ENCODE results near the gene GRK1.

The GRK1 gene

DNA sequence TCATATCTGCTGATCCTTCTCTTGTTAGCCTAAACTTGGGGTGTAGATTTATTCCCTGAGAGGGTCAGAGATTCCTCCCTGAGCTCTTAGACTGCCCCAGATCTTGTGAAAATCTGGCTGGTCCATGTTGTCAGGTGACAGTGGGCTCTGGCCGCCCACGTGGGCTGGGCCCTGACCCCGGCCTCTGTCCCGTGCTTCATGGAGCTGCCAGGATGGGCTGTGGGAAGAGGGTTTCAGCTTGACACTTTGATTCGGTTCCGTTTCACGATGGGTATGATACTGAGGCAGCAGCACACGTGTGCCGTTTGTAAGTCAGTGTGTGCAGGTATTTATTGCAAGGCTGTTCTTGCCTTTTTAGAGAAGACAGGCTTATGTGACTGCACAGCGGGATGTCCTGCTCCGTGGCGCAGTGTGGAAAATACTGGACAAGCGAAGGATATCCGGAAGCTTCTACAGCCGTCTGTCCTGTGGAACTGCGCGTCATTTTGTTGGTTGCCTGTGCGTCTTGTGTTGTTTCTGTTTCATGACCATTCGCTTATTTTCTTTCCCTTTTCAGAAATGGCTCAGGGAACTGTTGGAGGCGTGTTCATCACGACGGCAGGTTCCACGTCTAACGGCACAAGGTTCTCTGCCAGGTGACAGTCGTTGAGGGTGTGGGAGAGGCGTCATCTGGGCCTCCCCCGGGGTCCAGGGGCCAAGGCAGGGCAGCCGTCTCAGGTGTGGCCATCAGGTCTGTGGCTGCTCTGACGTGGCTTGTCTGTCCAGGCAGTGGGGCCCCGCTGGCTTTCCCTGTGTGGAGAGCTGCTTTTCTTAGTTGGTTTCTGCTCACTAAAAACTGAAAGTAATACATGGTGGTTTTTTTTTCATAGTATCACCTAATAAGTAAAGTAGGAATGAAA lies 29.5 kb upstream of the GRK1 start:
- Histone ChIP-seq H3K4me2 (no peak overlapping the region), H3K9ac (no peak overlapping the region), H3K4me3 (no peak overlapping the region), H4K20me1 (peaks cover 0 to 61% (median 37%) of the 10 kb centered on the region in 11 experiments; a peak in 16 of 22 replicates), H3K36me3 (peaks cover 95 to 99% (median 98%) of the 10 kb centered on the region in 11 experiments), H3K4me1 (peaks cover 0 to 12% (median 7%) of the 10 kb centered on the region in 10 experiments; a peak in 16 of 20 replicates), H3K27me3 (no peaks in the 10 kb centered on the region), H3K9me3 (replicated peaks in 1 of 11) (peaks cover 0 to 17% (median 8%) of the 10 kb centered on the region in 11 experiments; a peak in 13 of 22 replicates), H3K27ac (no peak overlapping the region)
- no peak for TF ChIP-seq Cebpa-rat (IDR thresholded peaks at IDR 0.05)

GRCh38 chr13:113638173-113638746 lies 28.8 kb upstream of the GRK1 start:
- peaks cover 90 to 96% (median 93%) of the 10 kb centered on the region in 11 experiments for H3K36me3 ChIP-seq
- TF ChIP-seq Cebpa-rat (IDR thresholded peaks at IDR 0.05), result no peak

DNA sequence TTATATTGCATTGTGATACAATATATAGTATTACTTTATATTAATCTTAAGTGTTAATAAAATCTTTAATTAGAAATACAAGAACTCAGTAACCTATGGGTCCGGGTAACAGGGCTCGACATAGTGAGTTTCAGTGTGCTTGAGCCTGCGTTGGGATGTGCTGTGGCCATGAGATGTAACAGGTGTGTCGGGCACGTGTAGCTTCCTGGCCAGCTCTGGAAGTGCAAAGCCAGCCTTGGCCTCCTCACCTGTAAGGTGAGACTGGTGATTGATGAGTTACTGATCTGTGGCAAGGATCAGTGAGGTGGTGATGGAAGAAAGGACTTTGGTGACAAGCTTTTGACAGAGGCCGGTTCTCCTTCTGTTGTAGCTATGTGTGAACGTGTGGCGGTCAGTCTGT lies 28.2 kb upstream of the GRK1 start:
- Histone ChIP-seq H3K9me3 (replicated peaks in 1 of 11) (peaks cover 0 to 17% (median 10%) of the 10 kb centered on the region in 11 experiments; a peak in 13 of 22 replicates), H3K27me3 (no peaks in the 10 kb centered on the region), H3K4me2 (no peak overlapping the region), H3K4me1 (peaks cover 0 to 25% (median 20%) of the 10 kb centered on the region in 10 experiments; a peak in 17 of 20 replicates), H3K36me3 (peaks cover 84 to 91% (median 88%) of the 10 kb centered on the region in 11 experiments), H3K4me3 (no peak overlapping the region), H4K20me1 (peaks cover 0 to 49% (median 26%) of the 10 kb centered on the region in 11 experiments; a peak in 14 of 22 replicates), H3K27ac (no peak overlapping the region), H3K9ac (no peak overlapping the region)
- no peak for TF ChIP-seq Cebpa-rat (IDR thresholded peaks at IDR 0.05)

More at GRCh38 chr13:113638173-113638746, 28.8 kb upstream of the GRK1 start:
- Histone ChIP-seq H3K27me3 (no peaks in the 10 kb centered on the region), H3K9ac (no peak overlapping the region), H3K4me2 (no peak overlapping the region), H3K4me3 (no peak overlapping the region), H3K27ac (no peak overlapping the region), H4K20me1 (peaks cover 0 to 53% (median 31%) of the 10 kb centered on the region in 11 experiments; a peak in 14 of 22 replicates), H3K9me3 (replicated peaks in 1 of 11) (peaks cover 0 to 17% (median 10%) of the 10 kb centered on the region in 11 experiments; a peak in 13 of 22 replicates), H3K4me1 (peaks cover 0 to 19% (median 15%) of the 10 kb centered on the region in 10 experiments; a peak in 16 of 20 replicates)

DNA sequence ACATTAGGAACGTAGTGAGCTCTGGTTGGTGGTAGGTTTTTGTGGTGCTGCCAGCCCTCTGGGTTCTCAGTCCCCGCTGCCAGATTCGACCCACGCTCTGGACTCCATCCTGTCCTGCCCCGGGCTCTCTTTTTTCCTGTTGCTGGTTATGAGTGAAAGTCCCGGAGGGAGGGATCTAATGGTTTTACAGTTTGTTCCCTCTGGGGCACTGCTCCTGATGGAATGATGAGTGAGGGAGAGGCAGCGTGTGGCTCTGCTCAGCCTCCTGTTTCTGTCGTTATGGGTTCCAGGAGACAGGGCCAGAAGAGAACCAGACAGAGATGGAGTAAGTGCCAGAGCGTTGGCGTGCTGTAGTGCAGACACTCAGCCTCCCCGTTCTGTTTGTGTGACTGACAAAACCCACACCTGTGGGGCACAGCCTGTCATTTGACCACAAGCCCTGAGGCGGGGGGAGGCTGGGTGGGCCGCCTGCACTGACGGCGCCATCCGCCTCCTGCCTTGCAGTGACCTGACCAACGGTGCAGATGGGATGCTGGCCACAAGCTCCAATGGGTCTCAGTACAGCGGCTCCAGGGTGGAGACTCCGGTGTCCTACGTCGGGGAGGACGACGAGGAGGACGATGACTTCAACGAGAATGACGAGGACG lies 27.3 kb upstream of the GRK1 start:
- no peak for TF ChIP-seq Cebpa-rat (IDR thresholded peaks at IDR 0.05)
- H4K20me1 ChIP-seq, result peaks cover 0 to 40% (median 24%) of the 10 kb centered on the region in 11 experiments; a peak in 12 of 22 replicates
- H3K36me3 ChIP-seq, result peaks cover 75 to 84% (median 79%) of the 10 kb centered on the region in 11 experiments
- H3K4me2 ChIP-seq, result no peak overlapping the region
- H3K9ac ChIP-seq, result no peak overlapping the region
- H3K4me3 ChIP-seq, result no peak overlapping the region
- H3K9me3 ChIP-seq (replicated peaks in 1 of 11), result peaks cover 0 to 17% (median 10%) of the 10 kb centered on the region in 11 experiments; a peak in 13 of 22 replicates
- H3K27me3 ChIP-seq, result no peaks in the 10 kb centered on the region
- no peak overlapping the region for H3K27ac ChIP-seq
- H3K4me1 ChIP-seq, result peaks cover 0 to 33% (median 28%) of the 10 kb centered on the region in 10 experiments; a peak in 17 of 20 replicates

GRCh38 chr13:113641426-113641825 lies 25.6 kb upstream of the GRK1 start:
- Histone ChIP-seq H3K4me2 (peak overlapping the region in 1 of 11 experiments; percentile 71; a peak in 2 of 22 replicates), H3K27ac (no peak overlapping the region), H4K20me1 (peaks cover 0 to 23% (median 10%) of the 10 kb centered on the region in 11 experiments; a peak in 10 of 22 replicates), H3K9me3 (replicated peaks in 1 of 11) (peaks cover 0 to 17% (median 10%) of the 10 kb centered on the region in 11 experiments; a peak in 13 of 22 replicates), H3K4me3 (no peak overlapping the region), H3K4me1 (peaks cover 1 to 50% (median 45%) of the 10 kb centered on the region in 10 experiments; a peak in 17 of 20 replicates), H3K36me3 (peaks cover 58 to 73% (median 62%) of the 10 kb centered on the region in 11 experiments), H3K9ac (no peak overlapping the region), H3K27me3 (no peaks in the 10 kb centered on the region)
- TF ChIP-seq Cebpa-rat (IDR thresholded peaks at IDR 0.05), result no peak

DNA sequence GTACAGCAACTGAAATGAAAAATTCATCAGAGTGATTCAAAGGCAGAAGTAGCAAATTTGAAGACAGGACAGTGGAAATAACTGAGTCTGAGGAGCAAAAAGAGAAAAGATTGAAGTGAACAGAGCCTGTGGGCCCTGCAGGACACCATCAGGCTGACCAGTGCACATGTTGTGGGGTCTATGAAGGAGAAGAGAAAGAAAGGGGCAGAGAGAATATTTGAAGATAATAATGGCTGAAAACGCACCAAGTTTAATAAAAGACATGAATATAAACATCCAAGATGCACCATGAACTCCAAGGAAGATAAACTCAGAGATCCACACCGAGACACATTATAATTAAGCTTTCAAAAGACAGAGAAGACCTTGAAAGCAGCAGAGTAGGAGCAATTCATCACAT lies 24.5 kb upstream of the GRK1 start:
- Histone ChIP-seq H3K9me3 (replicated peaks in 1 of 11) (peaks cover 0 to 17% (median 10%) of the 10 kb centered on the region in 11 experiments; a peak in 13 of 22 replicates), H3K27ac (peak overlapping the region in 6 of 11 experiments; percentile 7 to 67 (median 40); a peak in 8 of 22 replicates), H3K9ac (no peak overlapping the region), H3K4me3 (no peak overlapping the region), H3K4me2 (peak overlapping the region in 9 of 11 experiments; percentile 4 to 71 (median 64); a peak in 14 of 22 replicates), H3K36me3 (peaks cover 47 to 62% (median 50%) of the 10 kb centered on the region in 11 experiments), H4K20me1 (peaks cover 0 to 14% (median 3%) of the 10 kb centered on the region in 11 experiments; a peak in 8 of 22 replicates), H3K27me3 (no peaks in the 10 kb centered on the region), H3K4me1 (peaks cover 13 to 61% (median 56%) of the 10 kb centered on the region in 10 experiments)
- no peak for TF ChIP-seq Cebpa-rat (IDR thresholded peaks at IDR 0.05)

DNA sequence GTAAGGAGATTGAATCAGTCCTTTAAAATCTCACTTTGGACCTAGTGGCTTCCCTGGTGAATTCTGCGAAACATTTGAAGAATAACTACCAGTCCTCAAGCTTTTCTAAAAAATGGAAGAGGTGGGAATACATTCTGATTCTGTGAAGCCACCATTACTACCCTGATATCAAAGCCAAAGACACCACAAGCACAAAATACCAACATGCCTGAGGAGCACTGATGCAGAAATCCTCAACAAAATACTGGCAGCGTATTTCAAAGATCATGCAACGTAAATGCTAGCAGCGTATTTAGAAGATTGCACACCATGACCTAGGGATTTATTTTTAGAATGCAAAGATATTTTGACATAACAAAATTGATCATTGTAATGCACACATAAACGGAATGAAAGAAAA lies 23.4 kb upstream of the GRK1 start:
- no peak overlapping the region for H3K4me3 ChIP-seq
- peaks cover 17 to 69% (median 62%) of the 10 kb centered on the region in 10 experiments for H3K4me1 ChIP-seq
- no peaks in the 10 kb centered on the region for H3K27me3 ChIP-seq
- peak in 2 of 11 experiments; percentile 12 to 22; a peak in 2 of 22 replicates for TF ChIP-seq Cebpa-rat (IDR thresholded peaks at IDR 0.05)
- H3K9me3 ChIP-seq (replicated peaks in 1 of 11), result peaks cover 0 to 17% (median 10%) of the 10 kb centered on the region in 11 experiments; a peak in 13 of 22 replicates
- peak overlapping the region in 1 of 11 experiments; percentile 51; a peak in 1 of 22 replicates for H3K9ac ChIP-seq
- peaks cover 36 to 51% (median 40%) of the 10 kb centered on the region in 11 experiments for H3K36me3 ChIP-seq
- peak overlapping the region in 8 of 11 experiments; percentile 13 to 67 (median 48); a peak in 12 of 22 replicates for H3K27ac ChIP-seq
- peaks cover 0 to 21% (median 3%) of the 10 kb centered on the region in 11 experiments; a peak in 3 of 22 replicates for H4K20me1 ChIP-seq
- H3K4me2 ChIP-seq, result peak overlapping the region in 10 of 11 experiments; percentile 11 to 71 (median 64); a peak in 18 of 22 replicates

DNA sequence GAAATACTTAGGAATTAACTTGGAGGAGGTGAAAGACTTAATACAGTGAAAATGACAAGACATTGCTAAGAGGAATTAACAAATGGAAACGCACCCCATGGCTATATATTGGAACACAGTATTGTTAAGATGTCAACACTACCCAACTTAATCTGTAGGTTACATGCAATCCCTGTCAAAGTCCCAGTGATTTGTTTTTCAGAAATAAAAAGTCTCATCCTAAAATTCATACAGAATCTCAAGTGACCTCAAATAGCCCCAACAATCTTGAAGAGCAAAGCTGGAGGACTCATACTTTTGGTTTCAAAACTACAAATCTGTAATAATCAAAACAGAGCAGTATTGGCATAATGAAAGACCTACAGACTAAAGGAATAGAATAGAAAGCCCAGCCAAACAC lies 22.2 kb upstream of the GRK1 start:
- Histone ChIP-seq H3K4me2 (peak overlapping the region in 8 of 11 experiments; percentile 23 to 70 (median 67); a peak in 10 of 22 replicates), H3K27ac (peak overlapping the region in 1 of 11 experiments; percentile 67; a peak in 2 of 22 replicates)
- no peak for TF ChIP-seq Cebpa-rat (IDR thresholded peaks at IDR 0.05)

More for the DNA sequence above, 22.2 kb upstream of the GRK1 start:
- Histone ChIP-seq H3K9me3 (replicated peaks in 1 of 11) (peaks cover 0 to 16% (median 10%) of the 10 kb centered on the region in 11 experiments; a peak in 13 of 22 replicates), H3K27me3 (no peaks in the 10 kb centered on the region), H4K20me1 (peaks cover 0 to 15% (median 1%) of the 10 kb centered on the region in 11 experiments; a peak in 3 of 22 replicates), H3K9ac (no peak overlapping the region), H3K4me1 (peaks cover 17 to 69% (median 62%) of the 10 kb centered on the region in 10 experiments), H3K4me3 (no peak overlapping the region), H3K36me3 (peaks cover 24 to 39% (median 28%) of the 10 kb centered on the region in 11 experiments)
